Testis (tissue), 2 donors: ENCODE results near the gene VAMP8.

ENCODE experiments used
- POLR2A ChIP-seq: fragments of 450-650 bp; IDR thresholded peaks from one replicate; pipeline ENCODE4 v1.6.1; 2017; ENCODE audit warnings: antibody characterized with exemption, mild to moderate bottlenecking, moderate library complexity
- TF ChIP-seq, protein P1 (sequence below), 3 experiments: fragments of 450-650 bp in 2 of 3; fragments of 200-600 bp in 1 of 3; sonication (generic) in 1 of 3; IDR thresholded peaks; one replicate each; pipeline ENCODE4 v1.5.1; 2016 to 2019; ENCODE audit warnings: antibody characterized with exemption in 3 of 3, mild to moderate bottlenecking in 2 of 3, moderate library complexity in 1 of 3

DNA sequence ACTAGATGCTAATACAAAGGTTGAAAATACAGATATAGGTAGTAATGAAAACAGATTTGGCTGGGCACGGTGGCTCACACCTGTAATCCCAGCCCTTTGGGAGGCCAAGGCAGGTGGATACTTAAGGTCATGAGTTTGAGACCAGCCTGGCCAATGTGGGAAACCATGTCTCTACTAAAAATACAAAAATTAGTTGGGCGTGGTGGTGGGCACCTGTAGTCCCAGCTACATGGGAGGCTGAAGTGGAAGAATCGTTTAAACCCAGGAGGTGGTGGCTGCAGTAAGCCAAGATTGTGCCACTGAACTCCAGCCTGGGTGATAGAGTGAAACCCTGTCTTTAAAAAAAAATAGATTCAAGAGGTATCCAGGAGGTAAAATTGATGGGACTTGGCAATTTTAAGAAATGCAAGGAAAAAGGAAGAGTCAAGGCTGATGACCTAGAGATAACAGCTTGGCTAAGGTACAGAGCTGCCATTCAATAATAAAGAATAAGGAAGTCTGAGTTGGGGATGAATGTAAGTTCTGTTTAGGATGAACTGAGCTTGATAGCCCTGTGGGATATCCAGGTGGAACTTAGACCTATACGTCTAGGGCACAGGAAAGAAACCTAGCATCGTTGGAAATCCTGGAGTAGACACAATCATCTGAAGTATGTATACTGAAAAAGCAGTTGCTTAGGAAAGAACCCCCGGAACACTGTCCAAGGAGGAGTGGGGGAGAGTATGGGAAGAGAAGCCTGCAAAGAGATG is 29.4 kb upstream of the VAMP8 start:
- TF ChIP-seq, protein P1, sequence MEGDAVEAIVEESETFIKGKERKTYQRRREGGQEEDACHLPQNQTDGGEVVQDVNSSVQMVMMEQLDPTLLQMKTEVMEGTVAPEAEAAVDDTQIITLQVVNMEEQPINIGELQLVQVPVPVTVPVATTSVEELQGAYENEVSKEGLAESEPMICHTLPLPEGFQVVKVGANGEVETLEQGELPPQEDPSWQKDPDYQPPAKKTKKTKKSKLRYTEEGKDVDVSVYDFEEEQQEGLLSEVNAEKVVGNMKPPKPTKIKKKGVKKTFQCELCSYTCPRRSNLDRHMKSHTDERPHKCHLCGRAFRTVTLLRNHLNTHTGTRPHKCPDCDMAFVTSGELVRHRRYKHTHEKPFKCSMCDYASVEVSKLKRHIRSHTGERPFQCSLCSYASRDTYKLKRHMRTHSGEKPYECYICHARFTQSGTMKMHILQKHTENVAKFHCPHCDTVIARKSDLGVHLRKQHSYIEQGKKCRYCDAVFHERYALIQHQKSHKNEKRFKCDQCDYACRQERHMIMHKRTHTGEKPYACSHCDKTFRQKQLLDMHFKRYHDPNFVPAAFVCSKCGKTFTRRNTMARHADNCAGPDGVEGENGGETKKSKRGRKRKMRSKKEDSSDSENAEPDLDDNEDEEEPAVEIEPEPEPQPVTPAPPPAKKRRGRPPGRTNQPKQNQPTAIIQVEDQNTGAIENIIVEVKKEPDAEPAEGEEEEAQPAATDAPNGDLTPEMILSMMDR (IDR thresholded peaks at IDR 0.05), result no peak
- no peak for TF ChIP-seq POLR2A
